DOHH2 (cell line): ENCODE data around the gene KCNN3.
A peak's percentile ranks its signal among the peaks of the same experiment; 100 is the strongest.

Experiments used
- H3F3A ChIP-seq: fragments of 200-600 bp; sonication (generic), shearing (Covaris generic); 2 replicates; pipeline ENCODE4 v1.6.0; 2016; ENCODE audit warnings: antibody characterized with exemption, mild to moderate bottlenecking; ENCODE audit not compliant: control insufficient read depth, insufficient read depth
- H3K27ac ChIP-seq: fragments of 200-600 bp; sonication (generic); 2 replicates; pipeline ENCODE4 v1.5.1; 2014; ENCODE audit warnings: low read depth, mild to moderate bottlenecking, low read length, moderate library complexity
- H3K27me3 ChIP-seq: fragments of 200-600 bp; sonication (generic); 2 replicates; pipeline ENCODE4 v1.6.1; 2014; ENCODE audit warnings: mild to moderate bottlenecking, low read length, mixed read lengths; ENCODE audit not compliant: control insufficient read depth
- H3K36me3 ChIP-seq: fragments of 200-600 bp; sonication (generic); 2 replicates; pipeline ENCODE4 v1.6.1; 2014; ENCODE audit warnings: mild to moderate bottlenecking, low read length, moderate library complexity, mixed read lengths; ENCODE audit not compliant: control insufficient read depth
- H3K4me1 ChIP-seq: fragments of 200-600 bp; sonication (generic); 2 replicates; pipeline ENCODE4 v1.6.1; 2014; ENCODE audit warnings: mild to moderate bottlenecking, low read length, mixed read lengths; ENCODE audit not compliant: control insufficient read depth
- H3K4me2 ChIP-seq: fragments of 200-600 bp; sonication (generic); 2 replicates; pipeline ENCODE4 v1.6.0; 2014; ENCODE audit warnings: mild to moderate bottlenecking, low read length, moderate library complexity
- H3K4me3 ChIP-seq: fragments of 200-600 bp; sonication (generic); 2 replicates; pipeline ENCODE4 v1.5.1; 2014; ENCODE audit warnings: mild to moderate bottlenecking, low read length, mixed read lengths
- H3K79me2 ChIP-seq: fragments of 200-600 bp; sonication (generic); 2 replicates; pipeline ENCODE4 v1.6.1; 2014; ENCODE audit warnings: mild to moderate bottlenecking, low read length, mixed read lengths; ENCODE audit not compliant: control insufficient read depth
- H3K9me2 ChIP-seq: fragments of 200-600 bp; sonication (generic); replicated peaks from 2 replicates; pipeline ENCODE4 v1.6.1; 2014; ENCODE audit warnings: mild to moderate bottlenecking, low read length, mixed read lengths; ENCODE audit not compliant: control insufficient read depth
- H3K9me3 ChIP-seq: fragments of 200-600 bp; sonication (generic); 2 replicates; pipeline ENCODE4 v1.6.1; 2014; ENCODE audit warnings: antibody characterized with exemption, low read length, mixed read lengths; ENCODE audit not compliant: control insufficient read depth, insufficient read depth
- H4K20me1 ChIP-seq: fragments of 200-600 bp; sonication (generic); 2 replicates; pipeline ENCODE4 v1.6.0; 2014; ENCODE audit warnings: low read depth, mild to moderate bottlenecking, antibody characterized with exemption, low read length, moderate library complexity; ENCODE audit not compliant: control insufficient read depth, insufficient read depth
- EZH2phosphoT487 ChIP-seq: fragments of 200-600 bp; sonication (generic); IDR thresholded peaks from 2 replicates; pipeline ENCODE4 v1.6.1; 2017; ENCODE audit warnings: borderline replicate concordance, mild to moderate bottlenecking, antibody characterized with exemption, low read length, moderate library complexity, mixed read lengths
- TF ChIP-seq, protein P1 (sequence below): fragments of 200-600 bp; sonication (generic); IDR thresholded peaks from one replicate; pipeline ENCODE4 v1.5.1; 2014; ENCODE audit warnings: antibody characterized with exemption, mild to moderate bottlenecking, low read depth, low read length; ENCODE audit not compliant: poor library complexity, severe bottlenecking

The KCNN3 gene

DNA sequence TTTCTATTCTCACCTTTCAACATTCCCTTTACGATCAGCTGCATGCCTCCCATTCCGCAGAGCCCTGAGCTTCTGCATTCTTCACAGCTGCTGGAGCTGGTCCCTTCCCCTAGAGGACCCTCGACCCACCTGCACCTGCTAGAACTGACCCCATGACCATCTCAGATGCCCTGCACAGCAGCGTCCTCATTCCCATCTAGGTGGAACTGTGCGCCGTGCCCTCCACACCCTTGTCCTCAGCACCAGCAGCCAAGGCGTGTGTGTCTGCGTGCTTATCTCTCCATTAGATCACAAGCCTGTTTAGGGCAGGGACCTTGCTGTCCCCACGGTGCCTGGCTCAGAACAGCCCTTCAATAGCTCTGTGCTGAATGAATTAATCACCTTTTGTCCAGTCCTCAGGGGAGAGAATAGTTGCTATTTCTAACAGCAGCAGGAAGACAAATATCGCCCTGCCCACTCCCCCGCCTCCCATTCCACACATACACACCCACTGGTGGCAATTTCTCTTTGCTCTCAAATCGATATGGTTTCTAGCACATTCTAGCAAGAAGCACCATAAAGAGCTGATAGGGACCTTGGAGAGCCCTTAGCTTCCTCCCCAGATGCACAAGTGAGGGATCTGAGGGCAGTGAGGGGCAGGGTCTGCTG is 61.7 kb downstream of the KCNN3 start:
- H4K20me1 ChIP-seq: peaks cover 25% of the 10 kb centered on the region; the same call in 1 of the 2 replicates
- no peak overlapping the region for H3K27ac ChIP-seq
- no peak overlapping the region for H3K4me3 ChIP-seq
- TF ChIP-seq, protein P1, sequence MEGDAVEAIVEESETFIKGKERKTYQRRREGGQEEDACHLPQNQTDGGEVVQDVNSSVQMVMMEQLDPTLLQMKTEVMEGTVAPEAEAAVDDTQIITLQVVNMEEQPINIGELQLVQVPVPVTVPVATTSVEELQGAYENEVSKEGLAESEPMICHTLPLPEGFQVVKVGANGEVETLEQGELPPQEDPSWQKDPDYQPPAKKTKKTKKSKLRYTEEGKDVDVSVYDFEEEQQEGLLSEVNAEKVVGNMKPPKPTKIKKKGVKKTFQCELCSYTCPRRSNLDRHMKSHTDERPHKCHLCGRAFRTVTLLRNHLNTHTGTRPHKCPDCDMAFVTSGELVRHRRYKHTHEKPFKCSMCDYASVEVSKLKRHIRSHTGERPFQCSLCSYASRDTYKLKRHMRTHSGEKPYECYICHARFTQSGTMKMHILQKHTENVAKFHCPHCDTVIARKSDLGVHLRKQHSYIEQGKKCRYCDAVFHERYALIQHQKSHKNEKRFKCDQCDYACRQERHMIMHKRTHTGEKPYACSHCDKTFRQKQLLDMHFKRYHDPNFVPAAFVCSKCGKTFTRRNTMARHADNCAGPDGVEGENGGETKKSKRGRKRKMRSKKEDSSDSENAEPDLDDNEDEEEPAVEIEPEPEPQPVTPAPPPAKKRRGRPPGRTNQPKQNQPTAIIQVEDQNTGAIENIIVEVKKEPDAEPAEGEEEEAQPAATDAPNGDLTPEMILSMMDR: no peak
- no peak for TF ChIP-seq EZH2phosphoT487
- H3K4me2 ChIP-seq: no peak overlapping the region
- H3K79me2 ChIP-seq: peaks cover 87% of the 10 kb centered on the region
- H3K9me2 ChIP-seq: no peaks in the 10 kb centered on the region
- no peaks in the 10 kb centered on the region for H3K9me3 ChIP-seq
- H3K36me3 ChIP-seq: peaks cover 58% of the 10 kb centered on the region
- peaks cover 48% of the 10 kb centered on the region for H3K4me1 ChIP-seq
- no peaks in the 10 kb centered on the region for H3F3A ChIP-seq
- no peaks in the 10 kb centered on the region for H3K27me3 ChIP-seq

DNA sequence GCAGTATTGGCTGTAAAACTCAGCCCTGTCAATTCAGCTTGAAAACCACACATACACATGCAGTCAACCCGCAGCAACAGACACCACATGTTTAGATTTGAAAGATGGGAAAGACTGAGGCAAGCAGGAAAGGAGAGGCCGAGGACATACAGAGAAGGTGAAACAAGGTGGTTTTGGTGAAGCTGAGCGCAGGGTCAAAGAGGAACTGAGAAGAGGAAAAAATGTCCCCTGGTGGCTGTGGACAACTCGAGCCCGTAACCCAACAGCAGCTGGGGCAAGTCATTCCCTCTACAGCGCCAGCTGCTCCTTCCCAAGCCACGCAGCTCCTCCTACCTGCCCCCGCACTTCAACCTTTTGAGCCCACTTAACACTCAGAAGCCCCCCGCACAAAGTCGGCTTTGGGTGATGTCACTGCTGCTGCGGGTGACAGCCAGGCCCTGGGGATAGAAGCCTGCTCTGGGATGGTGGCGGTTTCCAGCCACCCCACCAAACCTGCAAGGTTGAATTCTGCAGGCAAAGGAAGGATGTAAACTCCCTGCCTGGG is 63.0 kb downstream of the KCNN3 start:
- H3K27ac ChIP-seq: no peak overlapping the region
- peaks cover 27% of the 10 kb centered on the region; the same call in 1 of the 2 replicates for H4K20me1 ChIP-seq
- no peaks in the 10 kb centered on the region for H3K27me3 ChIP-seq
- peaks cover 49% of the 10 kb centered on the region for H3K4me1 ChIP-seq
- no peak overlapping the region for H3K4me3 ChIP-seq
- H3K9me3 ChIP-seq: no peaks in the 10 kb centered on the region
- peaks cover 65% of the 10 kb centered on the region for H3K36me3 ChIP-seq
- H3F3A ChIP-seq: no peaks in the 10 kb centered on the region
- peaks cover 89% of the 10 kb centered on the region for H3K79me2 ChIP-seq
- TF ChIP-seq EZH2phosphoT487: no peak
- TF ChIP-seq, protein P1: no peak
- peak overlapping the region; percentile 19 for H3K4me2 ChIP-seq
- no peaks in the 10 kb centered on the region for H3K9me2 ChIP-seq

DNA sequence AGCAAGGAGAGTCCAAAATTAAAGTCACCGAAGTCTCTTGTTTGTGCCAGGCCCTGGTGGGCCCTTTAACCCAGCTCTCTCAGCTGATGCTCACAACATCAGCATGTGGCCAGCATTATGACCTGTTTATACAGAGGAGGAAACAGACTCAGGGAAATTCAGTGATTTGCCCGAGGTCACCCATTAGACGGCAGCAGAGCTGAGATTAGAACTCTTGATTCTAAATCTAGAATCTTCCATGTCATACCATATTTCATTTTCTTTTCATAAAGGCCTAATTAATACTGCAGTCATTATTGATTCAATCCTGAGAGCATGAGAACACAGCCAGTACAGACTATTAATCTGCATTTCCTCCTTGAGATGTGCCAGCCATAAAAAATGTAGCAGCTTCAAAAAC is 63.7 kb downstream of the KCNN3 start:
- Histone ChIP-seq H3K4me3 (no peak overlapping the region), H3K27me3 (no peaks in the 10 kb centered on the region), H3K9me2 (no peaks in the 10 kb centered on the region), H3K4me1 (peaks cover 49% of the 10 kb centered on the region), H3K36me3 (peaks cover 62% of the 10 kb centered on the region), H3K4me2 (peak overlapping the region; percentile 19; the same call in 1 of the 2 replicates), H3K79me2 (peaks cover 86% of the 10 kb centered on the region), H3K27ac (no peak overlapping the region), H4K20me1 (peaks cover 24% of the 10 kb centered on the region; the same call in 1 of the 2 replicates), H3K9me3 (no peaks in the 10 kb centered on the region), H3F3A (no peaks in the 10 kb centered on the region)
- TF ChIP-seq, protein P1: no peak
- no peak for TF ChIP-seq EZH2phosphoT487
